ENCODE measurements around the gene CHST11. TPM values are rescaled to one million over a fixed set of nuclear protein-coding genes. Genes with fewer than 3 reads are reported as not detected.

Gene CHST11
- total and polyA plus RNA-seq, 2 donors: 4.7 to 10.0 TPM

GRCh38 chr12:104529130-104529874 is 72.6 kb downstream of the CHST11 start:
- Histone ChIP-seq H3K36me3 (ENCODE audit: insufficient read depth) (no peaks in the 10 kb centered on the region), H3K4me1 (ENCODE audit: insufficient read depth) (peaks cover 2% of the 10 kb centered on the region), H3K4me3 (ENCODE audit: low read depth, low read length) (no peak overlapping the region), H3K27ac (ENCODE audit: low read depth) (no peak overlapping the region)
- 85% methylated on average over 3 of the region's 3 CpGs for WGBS
- DNase-seq (ENCODE audit: extremely low spot score): no peak

- H3K36me3 ChIP-seq (ENCODE audit: insufficient read depth): no peaks in the 10 kb centered on the region
- no peak overlapping the region for H3K4me3 ChIP-seq (ENCODE audit: low read depth, low read length)
- DNase-seq (ENCODE audit: extremely low spot score): no peak
- peaks cover 2% of the 10 kb centered on the region for H3K4me1 ChIP-seq (ENCODE audit: insufficient read depth)
- H3K27ac ChIP-seq (ENCODE audit: low read depth): no peak overlapping the region
- WGBS: 100% methylated on average over 2 of the region's 2 CpGs
These were observed 75.9 kb downstream of the CHST11 start for GRCh38 chr12:104532636-104533035.

GRCh38 chr12:104533134-104533533 is 76.4 kb downstream of the CHST11 start:
- WGBS: 94% methylated on average over 2 of the region's 2 CpGs
- Histone ChIP-seq H3K27ac (ENCODE audit: low read depth) (no peak overlapping the region), H3K4me3 (ENCODE audit: low read depth, low read length) (no peak overlapping the region), H3K4me1 (ENCODE audit: insufficient read depth) (peaks cover 2% of the 10 kb centered on the region), H3K36me3 (ENCODE audit: insufficient read depth) (no peaks in the 10 kb centered on the region)
- no peak for DNase-seq (ENCODE audit: extremely low spot score)

GRCh38 chr12:104534162-104534856 is 77.6 kb downstream of the CHST11 start:
- H3K4me1 ChIP-seq (ENCODE audit: insufficient read depth): peaks cover 2% of the 10 kb centered on the region
- 63% methylated on average over 10 of the region's 10 CpGs for WGBS
- no peaks in the 10 kb centered on the region for H3K36me3 ChIP-seq (ENCODE audit: insufficient read depth)
- DNase-seq (ENCODE audit: extremely low spot score): no peak
- H3K27ac ChIP-seq (ENCODE audit: low read depth): no peak overlapping the region
- H3K4me3 ChIP-seq (ENCODE audit: low read depth, low read length): no peak overlapping the region

GRCh38 chr12:104534857-104535248 is 78.1 kb downstream of the CHST11 start:
- peaks cover 2% of the 10 kb centered on the region for H3K4me1 ChIP-seq (ENCODE audit: insufficient read depth)
- H3K4me3 ChIP-seq (ENCODE audit: low read depth, low read length): no peak overlapping the region
- WGBS: 98% methylated on average over 3 of the region's 3 CpGs
- H3K27ac ChIP-seq (ENCODE audit: low read depth): no peak overlapping the region
- no peak for DNase-seq (ENCODE audit: extremely low spot score)
- no peaks in the 10 kb centered on the region for H3K36me3 ChIP-seq (ENCODE audit: insufficient read depth)

GRCh38 chr12:104535369-104535768 is 78.6 kb downstream of the CHST11 start:
- no peaks in the 10 kb centered on the region for H3K36me3 ChIP-seq (ENCODE audit: insufficient read depth)
- 90% methylated on average over 3 of the region's 3 CpGs for WGBS
- no peak overlapping the region for H3K27ac ChIP-seq (ENCODE audit: low read depth)
- peaks cover 2% of the 10 kb centered on the region for H3K4me1 ChIP-seq (ENCODE audit: insufficient read depth)
- H3K4me3 ChIP-seq (ENCODE audit: low read depth, low read length): no peak overlapping the region
- no peak for DNase-seq (ENCODE audit: extremely low spot score)

- DNase-seq (ENCODE audit: extremely low spot score): no peak
- Histone ChIP-seq H3K4me1 (ENCODE audit: insufficient read depth) (peaks cover 2% of the 10 kb centered on the region), H3K27ac (ENCODE audit: low read depth) (no peak overlapping the region), H3K4me3 (ENCODE audit: low read depth, low read length) (no peak overlapping the region), H3K36me3 (ENCODE audit: insufficient read depth) (no peaks in the 10 kb centered on the region)
- 80% methylated on average over 2 of the region's 2 CpGs for WGBS
These were observed 80.1 kb downstream of the CHST11 start for GRCh38 chr12:104536841-104537240.

- no peak for DNase-seq (ENCODE audit: extremely low spot score)
- WGBS: 93% methylated on average over 4 of the region's 4 CpGs
- Histone ChIP-seq H3K36me3 (ENCODE audit: insufficient read depth) (no peaks in the 10 kb centered on the region), H3K4me1 (ENCODE audit: insufficient read depth) (peaks cover 2% of the 10 kb centered on the region), H3K4me3 (ENCODE audit: low read depth, low read length) (no peak overlapping the region), H3K27ac (ENCODE audit: low read depth) (no peak overlapping the region)
These were observed 81.3 kb downstream of the CHST11 start for GRCh38 chr12:104538056-104538455.

- WGBS: 87% methylated on average over 6 of the region's 6 CpGs
- Histone ChIP-seq H3K4me1 (ENCODE audit: insufficient read depth) (no peaks in the 10 kb centered on the region), H3K27ac (ENCODE audit: low read depth) (no peak overlapping the region), H3K36me3 (ENCODE audit: insufficient read depth) (no peaks in the 10 kb centered on the region), H3K4me3 (ENCODE audit: low read depth, low read length) (no peak overlapping the region)
- no peak for DNase-seq (ENCODE audit: extremely low spot score)
These were observed 82.2 kb downstream of the CHST11 start for GRCh38 chr12:104538891-104539462.

GRCh38 chr12:104544836-104545235 is 88.1 kb downstream of the CHST11 start:
- 90% methylated on average over 5 of the region's 5 CpGs for WGBS
- Histone ChIP-seq H3K27ac (ENCODE audit: low read depth) (no peak overlapping the region), H3K4me1 (ENCODE audit: insufficient read depth) (no peaks in the 10 kb centered on the region), H3K4me3 (ENCODE audit: low read depth, low read length) (no peak overlapping the region), H3K36me3 (ENCODE audit: insufficient read depth) (no peaks in the 10 kb centered on the region)
- no peak for DNase-seq (ENCODE audit: extremely low spot score)

GRCh38 chr12:104546575-104546974 is 89.8 kb downstream of the CHST11 start:
- no peak overlapping the region for H3K27ac ChIP-seq (ENCODE audit: low read depth)
- H3K4me1 ChIP-seq (ENCODE audit: insufficient read depth): no peaks in the 10 kb centered on the region
- peak; percentile 39 for DNase-seq (ENCODE audit: extremely low spot score)
- H3K36me3 ChIP-seq (ENCODE audit: insufficient read depth): no peaks in the 10 kb centered on the region
- WGBS: 68% methylated on average over 3 of the region's 3 CpGs
- H3K4me3 ChIP-seq (ENCODE audit: low read depth, low read length): no peak overlapping the region

- Histone ChIP-seq H3K4me3 (ENCODE audit: low read depth, low read length) (no peak overlapping the region), H3K27ac (ENCODE audit: low read depth) (no peak overlapping the region), H3K4me1 (ENCODE audit: insufficient read depth) (no peaks in the 10 kb centered on the region), H3K36me3 (ENCODE audit: insufficient read depth) (no peaks in the 10 kb centered on the region)
- WGBS: 86% methylated on average over 9 of the region's 9 CpGs
- no peak for DNase-seq (ENCODE audit: extremely low spot score)
These were observed 90.5 kb downstream of the CHST11 start for GRCh38 chr12:104547235-104547634.

- no peak overlapping the region for H3K4me3 ChIP-seq (ENCODE audit: low read depth, low read length)
- 79% methylated on average over 9 of the region's 9 CpGs for WGBS
These were observed 93.2 kb downstream of the CHST11 start for GRCh38 chr12:104549815-104550480.

More at GRCh38 chr12:104549815-104550480, 93.2 kb downstream of the CHST11 start:
- Histone ChIP-seq H3K36me3 (ENCODE audit: insufficient read depth) (no peaks in the 10 kb centered on the region), H3K27ac (ENCODE audit: low read depth) (no peak overlapping the region), H3K4me1 (ENCODE audit: insufficient read depth) (no peaks in the 10 kb centered on the region)
- no peak for DNase-seq (ENCODE audit: extremely low spot score)
